Upper lobe of left lung (tissue), 6 donors: ENCODE results near the gene TFCP2. TPM values are rescaled to one million over a fixed set of nuclear protein-coding genes. Genes with fewer than 3 reads are reported as not detected.

Experiments used
- ATAC-seq, 2 donors: fragments of 200-7000 bp; cut with Tn5 transposase; one replicate each; pipeline ENCODE4 v1.9.1; 2022; ENCODE audit warnings: mild to moderate bottlenecking in 2 of 2, moderate library complexity in 2 of 2; ENCODE audit not compliant: low FRiP score in 2 of 2
- DNase-seq, 2 donors: peaks; one replicate each; pipeline ENCODE4 v3.0.0-alpha.2; 2019 to 2020
- H3K27ac ChIP-seq, 4 donors: fragments of 200-600 bp; sonication (generic); one replicate each; pipeline ENCODE4 v1.5.1; 2016 to 2019
- H3K27me3 ChIP-seq, 4 donors: fragments of 200-600 bp; sonication (generic); one replicate each; pipeline ENCODE4 v1.5.1; 2017 to 2019
- H3K36me3 ChIP-seq, 4 donors: fragments of 200-600 bp; sonication (generic); one replicate each; pipeline ENCODE4 v1.5.1; 2016 to 2019
- H3K4me1 ChIP-seq, 4 donors: fragments of 200-600 bp; sonication (generic); one replicate each; pipeline ENCODE4 v1.5.1; 2018 to 2019
- H3K4me3 ChIP-seq, 4 donors: fragments of 200-600 bp; sonication (generic); one replicate each; pipeline ENCODE4 v1.5.1; 2017 to 2019; ENCODE audit warnings: mild to moderate bottlenecking in 2 of 4, moderate library complexity in 1 of 4
- H3K9me3 ChIP-seq, 4 donors: fragments of 200-600 bp; sonication (generic); one replicate each; pipeline ENCODE4 v1.5.1; 2018 to 2019
- CTCF ChIP-seq, 6 experiments: fragments of 450-650 bp in 4 of 6; fragments of 200-600 bp in 2 of 6; sonication (generic) in 2 of 6; IDR thresholded peaks; one replicate each; pipeline ENCODE4 v1.5.1; 2016 to 2019; ENCODE audit warnings: antibody characterized with exemption in 6 of 6
- EP300 ChIP-seq, 4 donors: sonication (generic); formaldehyde crosslinking; IDR thresholded peaks; one replicate each; pipeline ENCODE4 v1.5.1; 2017; ENCODE audit warnings: antibody characterized with exemption in 4 of 4, control low read depth in 2 of 4
- POLR2A ChIP-seq, 4 donors: fragments of 450-650 bp; IDR thresholded peaks; one replicate each; pipeline ENCODE4 v1.5.1; 2016 to 2017; ENCODE audit warnings: antibody characterized with exemption in 4 of 4, mild to moderate bottlenecking in 2 of 4
- POLR2AphosphoS5 ChIP-seq, 2 donors: sonication (generic); formaldehyde crosslinking; IDR thresholded peaks; one replicate each; pipeline ENCODE4 v1.5.1; 2017; ENCODE audit warnings: antibody characterized with exemption in 2 of 2
- WGBS, 2 donors: methylation state at CpG; one replicate each; pipeline ENCODE4 v1.1.5; 2017 to 2018; 5-methylcytosine and 5-hydroxymethylcytosine counted together
- total RNA-seq, 6 donors: library from RNA; depleted of rRNA in 4 of 6; stranded (reverse); fragments of >200 nt in 4 of 6; gene quantifications; one replicate each; pipeline versions ENCODE4 v1.1.0 to v1.2.1, GENCODE V29; 2016 to 2021
- donor health status: DM: no; HTN: no; CAD: no; lungs with moderate emphysema.
- donor health status: DM: no; HTN: yes; CAD: no; lungs with severe emphysema.

The TFCP2 gene
- total RNA-seq, 6 donors from 2014 or later: 9.6 to 23.3 (median 20.0) TPM

- no peaks in the 10 kb centered on the region for H3K36me3 ChIP-seq
- peak within 1 kb of the TSS; percentile 95 to 98 (median 98) for H3K27ac ChIP-seq
- DNase-seq (peak; percentile 64 to 96), ATAC-seq (peak; percentile 95 to 97)
- no peaks in the 10 kb centered on the region for H3K27me3 ChIP-seq
- H3K9me3 ChIP-seq: no peaks in the 10 kb centered on the region
- peak within 1 kb of the TSS; percentile 80 to 88 (median 82) for H3K4me3 ChIP-seq
- WGBS, 2 donors: 0 to 1% methylated on average over 8 to 35 of the region's 35 CpGs
- peaks cover 15 to 21% (median 18%) of the 10 kb centered on the region in 4 donors for H3K4me1 ChIP-seq
- peak; percentile 40 to 77 for TF ChIP-seq POLR2AphosphoS5 (IDR thresholded peaks at IDR 0.05)
- peak in 1 of 4 donors; percentile 44 for TF ChIP-seq POLR2A (IDR thresholded peaks at IDR 0.05)
- no peak for TF ChIP-seq EP300 (IDR thresholded peaks at IDR 0.05)
- peak; percentile 47 to 82 (median 70) for TF ChIP-seq CTCF (IDR thresholded peaks at IDR 0.05)
Observed at GRCh38 chr12:51217968-51218606, 45.2 kb upstream of the TFCP2 start, which contains the start of gene POU6F1. TSS of gene POU6F1 (minus strand) at chr12:51218062. CDS start at chr12:51206836, 11,226 bp downstream.

GRCh38 chr12:51217133-51217967 is 44.4 kb upstream of the TFCP2 start:
- Histone ChIP-seq H3K4me3 (peak overlapping the region; percentile 80 to 88 (median 82)), H3K9me3 (no peaks in the 10 kb centered on the region), H3K27ac (peak overlapping the region; percentile 95 to 98 (median 98)), H3K27me3 (no peaks in the 10 kb centered on the region), H3K36me3 (no peaks in the 10 kb centered on the region), H3K4me1 (peaks cover 15 to 21% (median 18%) of the 10 kb centered on the region in 4 donors)
- TF ChIP-seq EP300 (IDR thresholded peaks at IDR 0.05): no peak
- TF ChIP-seq POLR2A (IDR thresholded peaks at IDR 0.05): peak in 2 of 4 donors; percentile 30 to 49
- peak in 1 of 2 donors; percentile 36 for TF ChIP-seq POLR2AphosphoS5 (IDR thresholded peaks at IDR 0.05)
- peak in 5 of 6 experiments; percentile 20 to 58 (median 29) for TF ChIP-seq CTCF (IDR thresholded peaks at IDR 0.05)
- WGBS, 2 donors: 2 to 3% methylated on average over 17 to 43 of the region's 81 CpGs
- peak; percentile 73 to 76 for ATAC-seq
- DNase-seq: peak; percentile 77 to 94

GRCh38 chr12:51216642-51217041 is 43.7 kb upstream of the TFCP2 start:
- no peak for ATAC-seq
- no peaks in the 10 kb centered on the region for H3K27me3 ChIP-seq
- H3K4me3 ChIP-seq: peak overlapping the region; percentile 80 to 88 (median 82)
- no peak for DNase-seq
- H3K36me3 ChIP-seq: no peaks in the 10 kb centered on the region
- peak overlapping the region; percentile 95 to 98 (median 98) for H3K27ac ChIP-seq
- H3K9me3 ChIP-seq: no peaks in the 10 kb centered on the region
- peaks cover 15 to 21% (median 18%) of the 10 kb centered on the region in 4 donors for H3K4me1 ChIP-seq
- 35 to 37% methylated on average over 6 to 7 of the region's 7 CpGs for WGBS, 2 donors
- TF ChIP-seq POLR2AphosphoS5 (IDR thresholded peaks at IDR 0.05): no peak
- TF ChIP-seq CTCF (IDR thresholded peaks at IDR 0.05): no peak
- TF ChIP-seq POLR2A (IDR thresholded peaks at IDR 0.05): no peak
- TF ChIP-seq EP300 (IDR thresholded peaks at IDR 0.05): no peak

GRCh38 chr12:51214895-51215294 is 42.0 kb upstream of the TFCP2 start:
- 95 to 96% methylated on average over 5 of the region's 5 CpGs for WGBS, 2 donors
- Histone ChIP-seq H3K9me3 (no peaks in the 10 kb centered on the region), H3K4me3 (no peak overlapping the region), H3K27ac (no peak overlapping the region), H3K4me1 (peaks cover 15 to 21% (median 18%) of the 10 kb centered on the region in 4 donors), H3K27me3 (no peaks in the 10 kb centered on the region), H3K36me3 (peaks cover 0 to 5% (median 0%) of the 10 kb centered on the region in 4 donors)
- DNase-seq (no peak), ATAC-seq (no peak)
- TF ChIP-seq CTCF (IDR thresholded peaks at IDR 0.05): no peak
- TF ChIP-seq POLR2AphosphoS5 (IDR thresholded peaks at IDR 0.05): no peak
- TF ChIP-seq EP300 (IDR thresholded peaks at IDR 0.05): no peak
- no peak for TF ChIP-seq POLR2A (IDR thresholded peaks at IDR 0.05)
